Erythroblast (primary cell): ENCODE measurements around the gene ZNF280C.

Experiments
- DNase-seq, 2 experiments: peaks; one replicate each; lab custom pipeline; 2025; lab: John Stamatoyannopoulos, UW
- GATA1 ChIP-seq: IDR thresholded peaks from 2 replicates; pipeline ENCODE4 v1.6.1; 2011; ENCODE audit warnings: low read depth, mild to moderate bottlenecking, control low read depth, low read length, moderate library complexity
- POLR2A ChIP-seq: IDR thresholded peaks from 2 replicates; pipeline ENCODE4 v1.6.1; 2011; ENCODE audit warnings: mild to moderate bottlenecking, low read length

ZNF280C gene

DNA sequence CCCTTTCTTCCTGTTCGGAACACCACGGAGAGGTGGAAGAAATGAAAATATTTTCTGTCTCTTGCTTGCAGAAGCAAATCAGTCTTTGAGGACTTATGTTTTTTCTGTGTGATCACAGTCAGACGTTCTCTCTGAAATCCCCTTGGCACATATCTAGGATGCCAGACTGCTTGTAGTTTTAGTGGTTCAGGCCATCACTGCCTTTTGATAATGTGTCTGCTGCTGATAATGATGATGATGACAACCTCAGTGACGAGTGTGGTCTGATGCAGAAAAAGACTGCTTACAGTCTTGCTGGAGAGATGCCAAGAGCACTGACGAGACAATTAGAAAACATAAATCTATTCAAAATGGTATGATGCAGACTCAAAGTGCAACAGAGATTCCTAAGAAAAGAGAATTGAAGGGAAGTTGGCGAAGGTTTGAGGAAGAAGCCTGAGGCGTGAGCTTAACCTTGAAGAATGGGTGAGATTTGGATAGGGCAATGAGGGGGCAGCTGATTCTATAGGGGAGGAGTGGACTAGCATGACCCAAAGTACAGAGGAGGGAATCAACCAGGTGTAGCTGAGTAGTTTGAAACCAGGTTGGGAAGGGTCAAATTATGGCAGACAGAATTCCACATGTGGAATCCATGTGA lies 89.0 kb downstream of the ZNF280C start:
- TF ChIP-seq GATA1 = peak; percentile 61
- TF ChIP-seq POLR2A = no peak

DNA sequence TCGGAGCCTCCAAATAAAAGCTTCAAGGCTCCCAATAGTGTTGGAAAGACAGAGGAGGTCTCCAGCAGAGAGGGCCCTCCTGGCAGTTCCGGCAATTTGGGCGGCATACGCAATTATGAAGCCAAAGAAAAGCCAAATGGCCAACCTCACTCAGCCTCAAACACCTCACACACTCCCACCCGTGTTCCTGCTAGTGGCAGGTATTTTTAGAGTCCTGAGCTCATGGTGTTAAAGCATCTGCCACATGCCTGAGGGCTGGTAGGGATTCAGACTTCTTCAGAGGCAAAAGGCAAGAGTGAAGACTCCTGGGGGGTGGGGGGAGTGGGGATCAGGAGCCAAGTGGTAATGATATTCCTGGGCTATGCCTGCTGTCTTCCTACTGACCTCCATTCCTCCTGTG lies 89.5 kb downstream of the ZNF280C start:
- TF ChIP-seq POLR2A (no peak), GATA1 (no peak)
- DNase-seq = no peak

More for the DNA sequence above, 89.0 kb downstream of the ZNF280C start:
- DNase-seq = peak; percentile 92 to 93

DNA sequence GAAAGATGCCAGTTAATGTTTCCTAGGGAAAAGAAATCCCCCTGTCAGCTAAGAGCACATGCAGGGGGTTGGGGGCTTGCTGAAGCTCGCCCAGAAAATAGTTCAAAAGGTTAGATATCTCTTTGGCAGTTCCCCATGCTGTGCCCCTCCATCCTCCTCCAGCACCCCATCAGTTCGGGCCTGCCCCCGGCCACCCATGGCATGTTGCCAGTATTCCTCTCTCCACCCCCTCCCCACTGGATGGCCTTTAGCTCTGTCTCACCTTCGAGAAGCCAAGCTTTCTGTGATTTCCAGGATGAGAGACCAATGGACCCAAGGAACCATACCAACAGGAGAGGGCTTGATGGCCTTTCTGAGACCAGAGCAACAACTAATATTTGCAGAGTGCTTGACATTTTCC lies 91.8 kb downstream of the ZNF280C start:
- TF ChIP-seq GATA1 (no peak), POLR2A (no peak)
- DNase-seq = no peak

DNA sequence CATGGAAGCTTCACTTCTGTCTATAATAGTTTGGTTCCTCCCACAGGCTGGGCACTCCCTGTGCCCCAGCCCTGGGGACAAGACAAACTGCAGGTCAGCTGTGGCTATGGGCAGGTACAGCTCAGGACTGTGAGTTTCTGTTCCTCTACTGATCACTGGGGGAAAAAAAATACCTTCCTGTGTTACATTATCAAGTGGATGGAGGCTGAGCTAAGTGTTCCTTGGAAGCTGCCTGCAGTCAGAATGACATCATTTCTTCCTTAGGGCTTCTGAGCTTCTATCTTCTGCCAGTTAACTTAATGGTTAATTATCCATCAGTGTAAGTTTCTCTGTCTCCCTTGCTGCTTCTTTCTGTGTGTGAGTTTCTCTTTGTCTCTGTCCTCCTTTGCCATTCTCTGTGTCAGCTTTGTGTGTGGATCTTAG lies 92.3 kb downstream of the ZNF280C start:
- TF ChIP-seq GATA1 = no peak
- TF ChIP-seq POLR2A = no peak
- DNase-seq = peak in 1 of 2 experiments; percentile 19

DNA sequence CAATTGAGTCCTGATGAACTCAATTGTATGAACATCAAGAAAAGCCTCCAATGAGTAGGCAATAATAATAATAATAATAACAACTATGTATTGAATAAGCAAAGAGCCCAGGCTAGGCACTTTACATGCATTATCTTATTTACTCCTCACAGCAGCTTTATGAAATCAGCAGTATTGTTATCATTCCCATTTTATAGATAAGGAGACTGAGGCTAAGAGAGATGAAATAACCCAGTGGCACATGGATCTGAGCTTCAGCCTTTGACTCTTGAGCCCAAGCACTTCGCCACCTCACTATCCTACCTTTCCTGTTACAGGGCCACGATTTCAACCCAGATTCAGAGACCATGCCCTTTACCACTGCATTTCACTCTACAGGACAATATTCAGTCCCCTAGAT lies 93.8 kb downstream of the ZNF280C start:
- no peak for DNase-seq
- TF ChIP-seq POLR2A = no peak
- no peak for TF ChIP-seq GATA1

DNA sequence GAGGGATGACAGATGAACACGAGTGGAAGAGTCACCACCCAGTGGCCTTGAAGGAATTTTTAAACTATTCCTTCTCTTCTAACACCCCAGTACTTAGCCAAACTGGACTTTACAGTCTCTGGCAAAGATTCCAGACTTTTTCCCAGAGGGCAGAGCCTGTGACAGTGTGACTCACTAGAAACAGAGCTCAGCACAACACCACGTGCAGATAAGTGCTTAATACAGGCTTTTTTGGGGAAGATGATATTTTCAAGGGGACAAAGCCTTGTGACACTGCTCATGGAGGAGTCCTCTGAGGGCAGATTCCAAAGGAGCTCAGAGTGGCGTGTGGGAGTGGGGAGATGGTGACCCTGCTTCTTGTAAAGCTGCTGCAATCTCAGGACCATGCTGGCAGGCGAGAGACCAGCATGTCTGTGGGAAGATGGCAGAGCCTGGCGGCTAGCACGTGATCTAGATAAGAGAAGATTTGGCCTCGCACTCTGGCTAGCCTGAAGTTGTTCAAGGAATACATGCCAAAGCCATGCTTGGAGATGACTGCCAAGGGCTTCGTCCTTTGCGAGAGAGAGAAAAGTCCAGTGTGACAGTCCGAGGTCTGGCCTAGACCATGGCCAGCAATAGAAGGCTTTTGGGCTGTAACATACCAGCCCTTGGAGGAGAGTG lies 94.5 kb downstream of the ZNF280C start:
- peak; percentile 26 to 43 for DNase-seq

DNA sequence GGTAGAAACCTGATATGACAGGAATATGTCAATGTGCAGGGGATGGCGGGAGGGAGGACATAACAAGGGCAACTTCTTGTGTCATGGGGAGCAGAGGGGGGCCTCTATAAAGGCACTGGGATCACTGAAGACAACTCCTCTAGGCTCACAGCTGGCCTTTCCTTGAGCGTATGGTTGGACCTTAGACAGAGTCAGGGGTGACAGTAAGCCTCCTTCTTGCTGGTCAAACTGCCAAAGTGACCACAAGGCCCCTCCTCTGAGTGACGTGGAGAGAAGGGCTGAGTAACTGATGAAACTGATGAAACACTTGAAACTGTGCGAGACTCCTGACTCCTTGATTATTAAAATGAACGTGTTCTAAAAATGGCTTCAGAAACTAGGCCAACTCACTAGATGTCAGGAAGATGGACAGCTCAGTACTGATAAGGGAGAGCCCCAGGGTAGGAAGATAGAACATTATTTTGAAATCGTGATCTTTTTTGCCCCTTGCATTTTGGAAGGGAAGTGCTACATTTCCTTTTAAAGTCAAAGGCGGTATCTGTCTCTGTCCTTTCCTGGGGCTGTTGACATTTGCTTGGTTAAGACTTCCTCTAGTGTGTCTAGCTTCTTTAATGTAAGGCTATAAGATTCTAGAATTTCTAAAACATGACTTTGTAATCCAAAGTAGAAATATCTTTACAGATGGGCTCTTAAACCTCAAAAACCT lies 95.4 kb downstream of the ZNF280C start:
- TF ChIP-seq GATA1 (no peak), POLR2A (peak; percentile 49)
- DNase-seq = peak; percentile 64 to 73

More for the DNA sequence above, 94.5 kb downstream of the ZNF280C start:
- TF ChIP-seq POLR2A (no peak), GATA1 (no peak)

DNA sequence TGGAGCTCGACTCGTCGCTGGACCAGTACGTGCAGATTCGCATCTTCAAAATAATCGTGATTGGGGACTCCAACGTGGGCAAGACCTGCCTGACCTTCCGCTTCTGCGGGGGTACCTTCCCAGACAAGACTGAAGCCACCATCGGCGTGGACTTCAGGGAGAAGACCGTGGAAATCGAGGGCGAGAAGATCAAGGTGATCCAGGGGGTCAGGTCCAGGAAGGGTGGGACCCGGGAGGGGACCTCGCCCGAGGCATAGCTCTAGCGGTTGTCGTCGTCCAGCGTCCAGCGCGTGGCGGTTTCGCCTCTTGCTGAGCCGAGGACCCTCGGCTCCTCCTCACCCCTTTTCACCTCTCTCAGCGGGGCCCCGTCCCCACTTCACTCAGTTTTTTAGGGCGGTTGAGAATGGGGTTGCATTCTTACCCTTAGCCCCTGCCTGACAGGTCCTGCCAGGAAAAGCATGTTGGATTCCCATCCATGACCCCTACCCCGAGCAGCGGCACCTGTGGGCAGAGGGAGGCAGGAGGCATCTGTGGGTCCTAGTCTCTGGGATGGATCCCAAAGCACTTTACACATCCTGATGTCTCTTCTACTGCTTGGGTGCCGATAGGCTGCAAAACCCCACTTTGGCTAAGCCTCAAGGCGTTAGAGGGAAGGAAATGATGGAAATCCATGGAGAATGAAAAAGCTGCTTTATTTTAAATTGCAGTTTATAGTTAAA lies 96.4 kb downstream of the ZNF280C start:
- no peak for TF ChIP-seq POLR2A
- TF ChIP-seq GATA1 = no peak
- DNase-seq = no peak

DNA sequence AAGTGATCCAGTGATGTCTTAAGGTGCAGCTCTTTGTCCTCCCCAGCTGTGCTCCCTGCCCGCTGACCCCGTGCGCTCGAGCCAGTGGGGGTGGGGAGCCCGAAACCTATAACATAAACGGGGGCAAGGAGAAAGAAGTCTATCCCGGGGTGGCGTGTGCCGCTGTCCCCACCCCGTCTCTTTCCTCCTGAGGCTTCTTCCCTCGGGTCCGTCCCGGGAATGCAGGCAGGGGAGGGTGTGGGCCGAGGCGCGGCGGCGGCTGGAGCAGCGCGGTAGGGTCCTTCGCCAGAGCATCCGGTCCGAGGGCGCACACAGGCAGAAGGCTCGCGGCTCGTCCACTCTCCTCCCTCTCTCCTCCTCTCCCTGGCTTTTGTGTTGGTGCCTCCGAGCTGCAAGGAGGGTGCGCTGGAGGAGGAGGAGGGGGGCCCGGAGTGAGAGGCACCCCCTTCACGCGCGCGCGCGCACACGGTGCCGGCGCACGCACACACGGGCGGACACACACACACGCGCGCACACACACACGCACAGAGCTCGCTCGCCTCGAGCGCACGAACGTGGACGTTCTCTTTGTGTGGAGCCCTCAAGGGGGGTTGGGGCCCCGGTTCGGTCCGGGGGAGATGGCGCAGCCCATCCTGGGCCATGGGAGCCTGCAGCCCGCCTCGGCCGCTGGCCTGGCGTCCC lies 97.1 kb downstream of the ZNF280C start, which contains the start of gene RAB33A:
TSS of gene RAB33A (plus strand) at position 517 of the 681 bp plus-strand sequence. CDS start at position 618, 101 bp downstream.
- peak; percentile 20 to 41 for DNase-seq
- no peak for TF ChIP-seq GATA1
- no peak for TF ChIP-seq POLR2A

DNA sequence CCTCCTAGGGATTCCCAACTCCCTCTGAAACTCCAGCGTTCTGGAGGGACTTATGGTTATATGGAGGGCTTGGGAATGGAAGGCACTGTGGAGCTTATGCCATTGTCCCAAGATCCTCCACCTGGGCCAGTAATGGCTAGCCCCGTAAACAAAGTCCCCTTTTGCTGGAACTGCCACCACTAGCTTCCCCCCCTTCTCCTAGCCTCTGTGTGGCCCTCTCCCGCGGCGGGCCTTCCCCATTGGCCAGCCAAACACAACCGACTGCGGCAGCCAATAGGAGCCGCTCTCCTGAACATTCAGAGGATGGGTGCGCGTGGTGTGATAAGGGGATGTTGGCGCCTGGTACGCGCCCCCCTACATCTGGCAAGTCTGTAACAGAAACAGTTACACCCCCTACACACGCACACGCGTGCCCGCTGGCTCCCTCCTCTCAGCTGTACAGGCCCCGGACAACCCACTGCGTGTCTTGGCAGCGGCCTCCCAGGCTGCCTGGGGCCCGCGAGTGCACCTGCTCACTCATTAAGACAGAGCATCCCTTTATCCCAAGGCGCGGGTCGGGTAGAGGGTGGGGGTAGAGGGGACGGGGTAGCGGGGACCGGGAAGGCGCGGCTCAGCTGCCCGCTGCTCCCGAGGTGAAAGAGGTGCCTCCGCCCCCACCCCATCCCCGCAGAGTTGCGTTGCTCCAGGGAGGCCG lies 97.8 kb downstream of the ZNF280C start:
- DNase-seq = peak; percentile 71 to 74
- no peak for TF ChIP-seq GATA1
- TF ChIP-seq POLR2A = peak; percentile 37

DNA sequence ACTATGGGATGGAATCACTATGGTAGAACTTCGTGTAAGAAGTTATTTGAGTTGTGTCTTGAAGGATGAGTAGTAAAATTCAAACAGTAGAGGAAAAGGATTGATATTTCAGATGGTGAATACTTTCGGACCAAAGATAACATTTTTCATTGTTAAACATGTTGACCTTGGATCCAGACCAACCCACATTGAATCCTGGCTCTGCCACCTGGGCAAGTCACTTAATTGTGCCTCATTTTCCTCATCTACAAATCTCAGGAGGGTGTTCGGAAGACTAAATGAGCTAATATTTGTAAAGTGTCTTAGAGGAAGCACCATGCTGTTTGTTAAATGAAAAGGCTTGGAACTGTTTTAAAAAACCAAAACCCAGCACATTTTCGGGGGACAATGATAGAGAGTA lies 101.7 kb downstream of the ZNF280C start:
- no peak for DNase-seq
- no peak for TF ChIP-seq GATA1

DNA sequence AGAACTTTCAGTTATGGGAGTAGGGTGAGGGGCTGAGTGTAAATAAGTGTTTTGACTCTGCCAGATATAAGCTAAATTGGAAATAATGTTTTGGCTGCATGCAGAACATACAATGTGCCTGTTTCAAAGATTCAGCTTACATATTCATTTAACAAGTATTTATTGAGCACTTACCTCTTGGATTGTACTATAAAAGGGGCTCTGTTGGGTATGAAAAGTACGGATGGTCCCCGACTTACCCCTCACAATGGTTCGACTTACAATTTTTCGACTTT lies 102.3 kb downstream of the ZNF280C start:
- TF ChIP-seq POLR2A (no peak), GATA1 (no peak)
- DNase-seq = no peak

DNA sequence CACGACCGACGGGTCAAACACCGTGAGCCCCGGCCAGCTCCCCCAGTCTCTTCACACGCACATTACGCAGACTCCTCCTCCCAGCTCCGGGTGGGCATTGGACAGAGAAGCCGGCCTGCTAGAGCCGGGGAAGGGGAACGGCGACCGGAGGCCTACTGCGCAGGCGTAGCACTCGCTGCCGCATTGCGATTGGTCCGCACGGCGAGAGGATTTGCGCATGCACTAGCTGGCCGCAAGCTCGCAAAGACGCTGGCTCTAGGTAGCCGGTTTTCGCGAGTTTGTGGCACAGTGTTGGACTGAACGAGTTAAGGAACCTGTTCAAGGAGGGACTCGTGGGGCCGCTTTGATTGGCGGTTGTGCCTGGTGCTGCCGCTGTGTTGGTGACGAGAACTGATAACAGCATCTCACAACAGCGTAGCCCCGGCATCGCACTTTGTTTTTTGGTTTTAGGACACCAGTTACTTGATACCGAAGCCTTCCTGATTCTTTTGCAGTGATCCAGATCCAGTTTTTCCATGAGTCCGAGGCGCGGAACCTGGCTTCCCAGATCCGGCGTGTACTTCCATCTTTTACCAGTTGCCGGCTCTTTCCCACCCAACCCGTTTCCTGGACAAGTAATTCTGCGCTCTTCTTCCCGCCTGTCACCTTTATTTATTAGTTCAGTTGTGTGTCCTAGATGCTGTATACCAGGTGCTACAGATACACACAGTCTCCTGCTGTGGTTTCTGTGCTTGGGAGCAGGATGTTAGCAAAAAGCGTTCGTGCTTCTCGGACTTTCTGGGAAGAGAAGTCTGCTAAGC lies 102.8 kb downstream of the ZNF280C start, which contains the start of gene AIFM1:
TSS of gene AIFM1 (minus strand) at position 139 of the 800 bp plus-strand sequence. CDS start 185 bp downstream, outside the sequence.
- DNase-seq = peak; percentile 94
- TF ChIP-seq POLR2A = peak; percentile 93
- TF ChIP-seq GATA1 = no peak
